Ovary (tissue), 9 donors: ENCODE measurements around the gene LCLAT1. TPM values are rescaled to one million over a fixed set of nuclear protein-coding genes. Genes with fewer than 3 reads are reported as not detected.
"Not testable (repeated sequence)": the region's sequence is repeated elsewhere in the genome, so short reads cannot be mapped to it uniquely, and the experiment has no call there.

ENCODE experiments used
- DNase-seq, 5 donors: peaks; one replicate each; pipeline ENCODE4 v3.0.0-alpha.2; 2019 to 2020
- H3K27ac ChIP-seq, 2 donors: fragments of 200-600 bp; one replicate each; pipeline versions ENCODE4 v1.5.1 to v1.8.0; 2019 to 2022
- H3K27me3 ChIP-seq: fragments of 200-600 bp; one replicate; pipeline ENCODE4 v1.8.0; 2022
- H3K36me3 ChIP-seq: fragments of 200-600 bp; sonication (generic); one replicate; pipeline ENCODE4 v1.5.1; 2019
- H3K4me1 ChIP-seq: one replicate; pipeline ENCODE4 v1.8.1; 2013; ENCODE audit warnings: mild to moderate bottlenecking, moderate library complexity; ENCODE audit not compliant: insufficient read depth
- H3K4me3 ChIP-seq: fragments of 200-600 bp; sonication (generic); one replicate; pipeline ENCODE4 v1.5.1; 2017
- H3K9me3 ChIP-seq, 2 donors: fragments of 200-600 bp in 1 of 2; sonication (generic) in 1 of 2; one replicate each; pipeline versions ENCODE4 v1.5.1 to v1.8.1; 2013 to 2019; ENCODE audit warnings: mild to moderate bottlenecking in 1 of 2, moderate library complexity in 1 of 2
- CTCF ChIP-seq, 3 donors: fragments of 450-650 bp in 2 of 3; fragments of 200-600 bp in 1 of 3; IDR thresholded peaks; one replicate each; pipeline versions ENCODE4 v1.5.1 to v1.8.0; 2016 to 2022; ENCODE audit warnings: antibody characterized with exemption in 3 of 3, mild to moderate bottlenecking in 1 of 3
- EP300 ChIP-seq: sonication (generic); formaldehyde crosslinking; IDR thresholded peaks from one replicate; pipeline ENCODE4 v1.6.1; 2017; ENCODE audit warnings: antibody characterized with exemption
- POLR2A ChIP-seq: fragments of 450-650 bp; IDR thresholded peaks from one replicate; pipeline ENCODE4 v1.6.1; 2017; ENCODE audit warnings: antibody characterized with exemption, mild to moderate bottlenecking, moderate library complexity
- WGBS, 3 donors: extraction: QIAGEN DNeasy Blood & Tissue Kit in 1 of 3; methylation state at CpG; one replicate each; pipeline versions ENCODE4 v1.1.5 to v1.1.7; 2013 to 2017; 5-methylcytosine and 5-hydroxymethylcytosine counted together
- intact Hi-C, 4 donors: fragments of 100-400 bp; cut with DNase I; formaldehyde crosslinking; loops; one replicate each; pipeline versions ENCODE4 v1.11.0 to v1.15.1; 2022 to 2023
- polyA plus RNA-seq, 2 donors: library from polyadenylated mRNA; stranded (reverse); fragments of 200-250 nt in 1 of 2; fragments of 350-450 nt in 1 of 2; fragmentation: Illumina TruSeq in 1 of 2; extraction: RNeasy Lipid Tissue Mini Kit (QIAGEN cat#74804) in 1 of 2; gene quantifications; one replicate each; pipeline ENCODE4 v1.2.3, GENCODE V29; 2013 to 2014
- total RNA-seq, 7 donors: library from RNA; depleted of rRNA in 2 of 7; stranded (reverse); fragments of >200 nt in 2 of 7; fragmentation: NEBNext Ultra II Directional in 3 of 7; extraction: Animal tissue kit (Norgen Biotek cat#: 25700) in 3 of 7; gene quantifications; one replicate each; pipeline versions ENCODE4 v1.1.0 to v1.2.4, GENCODE V29; 2016 to 2023
- donor health status: DM: no; HTN: no; CAD: no; lungs with moderate emphysema.
- donor health status: DM: no; HTN: no; CAD: no.
- donor health status: Bipolar disorder and iron deficiency.
- donor health status: DM: yes; HTN: yes; CAD: no.
- donor health status: DM: no; HTN: no; CAD: no.
- donor health status: DM: yes; HTN: yes; CAD: no.

LCLAT1 gene
- total and polyA plus RNA-seq, 9 donors, result 3.2 to 26.5 (median 22.6) TPM

- TF ChIP-seq POLR2A (no peak), CTCF (IDR thresholded peaks at IDR 0.05) (no peak), EP300 (no peak)
- H3K4me1 ChIP-seq, result no peaks in the 10 kb centered on the region
- 95 to 97% (median 96%) methylated on average over 2 of the region's 2 CpGs for WGBS, 3 donors
- no peak for DNase-seq
- H3K36me3 ChIP-seq, result no peaks in the 10 kb centered on the region
- H3K27ac ChIP-seq, result no peak overlapping the region
- H3K4me3 ChIP-seq, result no peak overlapping the region
- H3K9me3 ChIP-seq, result no peaks in the 10 kb centered on the region
- intact Hi-C loops, result no loop called here
- no peaks in the 10 kb centered on the region for H3K27me3 ChIP-seq
These were observed 166.0 kb downstream of the LCLAT1 start for GRCh38 chr2:30613001-30613400.

GRCh38 chr2:30614227-30614626 lies 167.2 kb downstream of the LCLAT1 start:
- intact Hi-C loops, H3K4me3 ChIP-seq, H3K27ac ChIP-seq, H3K36me3 ChIP-seq, H3K27me3 ChIP-seq, DNase-seq, H3K4me1 ChIP-seq, H3K9me3 ChIP-seq: not testable (repeated sequence)
- WGBS, 3 donors, result 98 to 100% (median 100%) methylated on average over 1 to 4 of the region's 4 CpGs

- Histone ChIP-seq H3K27ac (no peak overlapping the region), H3K4me3 (no peak overlapping the region), H3K27me3 (no peaks in the 10 kb centered on the region), H3K4me1 (no peaks in the 10 kb centered on the region), H3K9me3 (no peaks in the 10 kb centered on the region), H3K36me3 (no peaks in the 10 kb centered on the region)
- 71 to 90% (median 72%) methylated on average over 1 of the region's 1 CpG for WGBS, 3 donors
- intact Hi-C loops, result no loop called here
- no peak for DNase-seq
- TF ChIP-seq POLR2A (no peak), EP300 (no peak), CTCF (IDR thresholded peaks at IDR 0.05) (no peak)
These were observed 168.9 kb downstream of the LCLAT1 start for GRCh38 chr2:30615926-30616325.

GRCh38 chr2:30620102-30620501 lies 173.1 kb downstream of the LCLAT1 start:
- Histone ChIP-seq H3K9me3 (no peaks in the 10 kb centered on the region), H3K4me3 (no peak overlapping the region), H3K27me3 (no peaks in the 10 kb centered on the region), H3K4me1 (no peaks in the 10 kb centered on the region), H3K27ac (no peak overlapping the region), H3K36me3 (no peaks in the 10 kb centered on the region)
- intact Hi-C loops, result no loop called here
- TF ChIP-seq CTCF (IDR thresholded peaks at IDR 0.05) (no peak), POLR2A (no peak), EP300 (no peak)
- no peak for DNase-seq
- 63 to 88% (median 79%) methylated on average over 1 of the region's 1 CpG for WGBS, 3 donors

GRCh38 chr2:30621836-30622235 lies 174.8 kb downstream of the LCLAT1 start:
- Histone ChIP-seq H3K4me3 (no peak overlapping the region), H3K9me3 (no peaks in the 10 kb centered on the region), H3K4me1 (no peaks in the 10 kb centered on the region), H3K27ac (no peak overlapping the region), H3K36me3 (no peaks in the 10 kb centered on the region), H3K27me3 (no peaks in the 10 kb centered on the region)
- DNase-seq, result no peak
- no peak for TF ChIP-seq CTCF (IDR thresholded peaks at IDR 0.05)
- no peak for TF ChIP-seq POLR2A
- no peak for TF ChIP-seq EP300
- WGBS, 3 donors, result 94 to 96% (median 96%) methylated on average over 5 of the region's 5 CpGs
- intact Hi-C loops, result no loop called here
